A673 (cell line): ENCODE results near the gene CALM3. TPM values are rescaled to one million over a fixed set of nuclear protein-coding genes. Genes with fewer than 3 reads are reported as not detected.

Experiments
- BruUV-seq: library from RNA; stranded (reverse); fragments of 400-500 nt; replicated peaks from 2 replicates; lab custom pipeline; 2021; lab: Mats Ljungman, UMichigan
- CTCF ChIA-PET: fragments of 300-600 bp; sonication (Branson Sonifier 250); formaldehyde crosslinking; loops from one replicate; lab custom pipeline; 2022; ENCODE audit warnings: antibody characterized with exemption; lab: Charles Lee
- POLR2A ChIA-PET: fragments of 300-600 bp; sonication (Branson Sonifier 250); formaldehyde crosslinking; loops from one replicate; lab custom pipeline; 2022; ENCODE audit warnings: antibody characterized with exemption; ENCODE audit not compliant: low non-redundant PET; lab: Charles Lee
- DNase-seq: peaks from one replicate; pipeline ENCODE4 v3.0.0-alpha.2; 2015; ENCODE audit warnings: low spot score
- H3K27ac ChIP-seq: fragments of 200-600 bp; sonication (generic); 2 replicates; pipeline ENCODE4 v1.5.1; 2016; ENCODE audit warnings: mixed run types, low read depth, mild to moderate bottlenecking, mixed read lengths, antibody characterized with exemption, low read length; ENCODE audit not compliant: poor library complexity, severe bottlenecking
- H3K27me3 ChIP-seq: fragments of 200-600 bp; sonication (generic); replicated peaks from 2 replicates; pipeline ENCODE4 v1.6.1; 2017; ENCODE audit warnings: mixed run types, low read depth, mild to moderate bottlenecking, mixed read lengths, antibody characterized with exemption, low read length; ENCODE audit not compliant: insufficient read depth, poor library complexity
- H3K36me3 ChIP-seq: fragments of 200-600 bp; sonication (generic); 2 replicates; pipeline ENCODE4 v1.6.1; 2016; ENCODE audit warnings: mixed run types, mild to moderate bottlenecking, mixed read lengths, antibody characterized with exemption, low read length; ENCODE audit not compliant: insufficient read depth, poor library complexity, severe bottlenecking
- H3K4me1 ChIP-seq: fragments of 200-600 bp; sonication (generic); 2 replicates; pipeline ENCODE4 v1.6.1; 2017; ENCODE audit warnings: mixed run types, mild to moderate bottlenecking, mixed read lengths, antibody characterized with exemption, low read length; ENCODE audit not compliant: insufficient read depth, poor library complexity, severe bottlenecking
- H3K4me3 ChIP-seq: fragments of 200-600 bp; sonication (generic); 2 replicates; pipeline ENCODE4 v1.5.1; 2016; ENCODE audit warnings: low read depth, mixed run types, mild to moderate bottlenecking, mixed read lengths, low read length; ENCODE audit not compliant: poor library complexity, severe bottlenecking
- H3K9me3 ChIP-seq: fragments of 200-600 bp; sonication (generic); 2 replicates; pipeline ENCODE4 v1.6.1; 2016; ENCODE audit warnings: mixed run types, low read depth, mild to moderate bottlenecking, mixed read lengths, antibody characterized with exemption, low read length; ENCODE audit not compliant: poor library complexity, severe bottlenecking
- CTCF ChIP-seq: fragments of 300-800, 200-600 bp; sonication (generic); conservative IDR thresholded peaks from 2 replicates; pipeline ENCODE4 v1.5.1; 2017; ENCODE audit warnings: low read depth, mild to moderate bottlenecking, antibody characterized with exemption, low read length, moderate library complexity, mixed read lengths
- EZH2 ChIP-seq: fragments of 200-600 bp; sonication (generic); IDR thresholded peaks from 2 replicates; pipeline ENCODE4 v1.6.1; 2017; ENCODE audit warnings: borderline replicate concordance, low read depth, mild to moderate bottlenecking, mixed read lengths, antibody characterized with exemption, low read length; ENCODE audit not compliant: poor library complexity, severe bottlenecking
- intact Hi-C: fragments of 100-400 bp; cut with micrococcal nuclease; formaldehyde crosslinking; loops from one replicate; pipeline ENCODE4 v1.10.0; 2022; ENCODE audit not compliant: unreplicated experiment
- total RNA-seq: library from RNA; stranded (reverse); gene quantifications from 2 replicates; pipeline ENCODE4 v1.2.3, GENCODE V29; 2021

Gene CALM3
- total RNA-seq, 1 experiment from 2014 or later: 272 TPM

GRCh38 chr19:46610413-46610775 lies 9.3 kb downstream of the CALM3 start:
- H3K4me1 ChIP-seq: no peaks in the 10 kb centered on the region
- H3K9me3 ChIP-seq: no peaks in the 10 kb centered on the region
- POLR2A ChIA-PET: no interaction called here
- TF ChIP-seq CTCF (no peak), EZH2 (no peak)
- BruUV-seq: no TSS peak
- intact Hi-C loops: no loop called here
- CTCF ChIA-PET: no interaction called here
- no peak overlapping the region for H3K4me3 ChIP-seq
- peaks cover 48% of the 10 kb centered on the region for H3K36me3 ChIP-seq
- no peak overlapping the region for H3K27ac ChIP-seq
- DNase-seq: no peak
- H3K27me3 ChIP-seq: no peaks in the 10 kb centered on the region

GRCh38 chr19:46610851-46611770 lies 10.0 kb downstream of the CALM3 start:
- POLR2A ChIA-PET: no interaction called here
- CTCF ChIA-PET: interaction anchor here (1.1 kb wide), 1 partner anchor 106 kb away, joined by 3 read pairs; the partner anchor contains the start of gene PRKD2

GRCh38 chr19:46611776-46612175 lies 10.6 kb downstream of the CALM3 start:
- Histone ChIP-seq H3K27ac (no peak overlapping the region), H3K9me3 (no peaks in the 10 kb centered on the region), H3K27me3 (no peaks in the 10 kb centered on the region), H3K36me3 (peaks cover 34% of the 10 kb centered on the region), H3K4me3 (no peak overlapping the region), H3K4me1 (no peaks in the 10 kb centered on the region)
- no TSS peak for BruUV-seq
- CTCF ChIA-PET: interaction anchor here (0.5 to 1.1 kb wide), 2 partner anchors 56 to 105 kb away, joined by 3 read pairs; partner anchors contain the start of gene PRKD2
- no peak for DNase-seq
- POLR2A ChIA-PET: no interaction called here
- no peak for TF ChIP-seq EZH2
- TF ChIP-seq CTCF: no peak
- intact Hi-C loops: no loop called here

More at GRCh38 chr19:46610851-46611770, 10.0 kb downstream of the CALM3 start:
- intact Hi-C loops: no loop called here
- TF ChIP-seq EZH2 (no peak), CTCF (no peak)
- H3K9me3 ChIP-seq: no peaks in the 10 kb centered on the region
- no peaks in the 10 kb centered on the region for H3K4me1 ChIP-seq
- DNase-seq: no peak
- H3K27ac ChIP-seq: no peak overlapping the region
- H3K27me3 ChIP-seq: no peaks in the 10 kb centered on the region
- BruUV-seq: no TSS peak
- no peak overlapping the region for H3K4me3 ChIP-seq
- peaks cover 41% of the 10 kb centered on the region for H3K36me3 ChIP-seq
